HepG2 (cell line): ENCODE results near the gene USP19. TPM values are rescaled to one million over a fixed set of nuclear protein-coding genes. Genes with fewer than 3 reads are reported as not detected.
A peak's percentile ranks its signal among the peaks of the same experiment; 100 is the strongest.

Source experiments
- GABPA ChIP-seq, 2 experiments: IDR thresholded peaks; 2 replicates each; pipeline ENCODE4 v1.6.1; 2011 to 2016; ENCODE audit warnings: low read depth in 2 of 2, low read length in 1 of 2, missing biosample characterization in 1 of 2, missing genetic modification characterization in 1 of 2
- HNRNPUL1 ChIP-seq: fragments of 200-400 bp; formaldehyde crosslinking; IDR thresholded peaks from 2 replicates; pipeline ENCODE4 v1.6.1; 2017; ENCODE audit warnings: low read depth, mild to moderate bottlenecking, low read length, moderate library complexity
- SETDB1 ChIP-seq: sonication (generic); formaldehyde crosslinking; IDR thresholded peaks from 2 replicates; pipeline ENCODE4 v1.5.1; 2020; ENCODE audit warnings: missing genetic modification reagents, mild to moderate bottlenecking, borderline replicate concordance
- THAP11 ChIP-seq: IDR thresholded peaks from 2 replicates; pipeline ENCODE4 v1.6.1; 2016; ENCODE audit warnings: missing biosample characterization, missing genetic modification reagents
- TSC22D2 ChIP-seq: sonication (generic); formaldehyde crosslinking; IDR thresholded peaks from 2 replicates; pipeline ENCODE4 v1.5.1; 2020; ENCODE audit warnings: missing genetic modification reagents, mild to moderate bottlenecking, borderline replicate concordance
- ZMYM4 ChIP-seq: sonication (generic); formaldehyde crosslinking; IDR thresholded peaks from 2 replicates; pipeline ENCODE4 v1.8.1; 2023; ENCODE audit warnings: mild to moderate bottlenecking, missing genetic modification reagents
- ZNF12 ChIP-seq: sonication (generic); formaldehyde crosslinking; IDR thresholded peaks from 2 replicates; pipeline ENCODE4 v1.5.0; 2020; ENCODE audit warnings: missing genetic modification reagents
- ZNF234 ChIP-seq: sonication (generic); formaldehyde crosslinking; conservative IDR thresholded peaks from 2 replicates; pipeline ENCODE4 v1.5.1; 2020; ENCODE audit warnings: mild to moderate bottlenecking, missing genetic modification reagents
- ZNF331 ChIP-seq: sonication (generic); formaldehyde crosslinking; IDR thresholded peaks from 2 replicates; pipeline ENCODE4 v1.4.0; 2020; ENCODE audit warnings: missing genetic modification reagents
- ZNF441 ChIP-seq: sonication (generic); formaldehyde crosslinking; IDR thresholded peaks from 2 replicates; pipeline ENCODE4 v1.7.0; 2021; ENCODE audit warnings: missing genetic modification reagents, borderline replicate concordance
- ZNF878 ChIP-seq: sonication (generic); formaldehyde crosslinking; IDR thresholded peaks from 2 replicates; pipeline ENCODE4 v1.8.1; 2023; ENCODE audit warnings: mild to moderate bottlenecking, missing genetic modification reagents, moderate library complexity
- polyA plus RNA-seq, 8 experiments: library from polyadenylated mRNA; depleted of rRNA in 3 of 8; stranded (reverse) in 7 of 8; unstranded in 1 of 8; fragments of >200 nt; fragmentation: Illumina TruSeq in 4 of 8; extraction: Trizol in 4 of 8; gene quantifications; 2 replicates each; pipeline versions ENCODE4 v1.2.1 to v1.2.3, GENCODE V29; 2011 to 2016; ENCODE audit warnings: low read depth in 4 of 8, missing spikeins in 1 of 8, mixed read lengths in 1 of 8; ENCODE audit not compliant: insufficient read depth in 1 of 8
- total RNA-seq, 5 experiments: library from RNA; depleted of rRNA; stranded (reverse); fragments of >200 nt; fragmentation: Illumina TruSeq; extraction: Trizol; gene quantifications; 2 replicates each; pipeline ENCODE4 v1.2.3, GENCODE V29; 2016; ENCODE audit warnings: low read depth in 1 of 5
- TF ChIP-seq, protein P1 (sequence below): sonication (generic); formaldehyde crosslinking; IDR thresholded peaks from 2 replicates; pipeline ENCODE4; 2020; ENCODE audit warnings: missing genetic modification reagents, mild to moderate bottlenecking, borderline replicate concordance
- TF ChIP-seq, protein P2 (sequence below): sonication (generic); formaldehyde crosslinking; IDR thresholded peaks from 2 replicates; pipeline ENCODE4 v1.4.0; 2020; ENCODE audit warnings: missing genetic modification reagents
- TF ChIP-seq, protein P3 (sequence below): sonication (generic); formaldehyde crosslinking; conservative IDR thresholded peaks from 2 replicates; pipeline ENCODE4 v1.8.0; 2022; ENCODE audit warnings: low read depth, missing genetic modification reagents
- TF ChIP-seq, protein P4 (sequence below): IDR thresholded peaks from 2 replicates; pipeline ENCODE4 v1.6.1; 2016
- TF ChIP-seq, protein P5 (sequence below): sonication (generic); formaldehyde crosslinking; IDR thresholded peaks from 2 replicates; pipeline ENCODE4 v1.5.1; 2020; ENCODE audit warnings: mild to moderate bottlenecking, missing genetic modification reagents, moderate library complexity

USP19 gene
- total and polyA plus RNA-seq, 2 of the 13 experiments (the other 11 are each of a cell fraction or from before 2014, with no cell fraction given) = 28.3 to 31.7 TPM

DNA sequence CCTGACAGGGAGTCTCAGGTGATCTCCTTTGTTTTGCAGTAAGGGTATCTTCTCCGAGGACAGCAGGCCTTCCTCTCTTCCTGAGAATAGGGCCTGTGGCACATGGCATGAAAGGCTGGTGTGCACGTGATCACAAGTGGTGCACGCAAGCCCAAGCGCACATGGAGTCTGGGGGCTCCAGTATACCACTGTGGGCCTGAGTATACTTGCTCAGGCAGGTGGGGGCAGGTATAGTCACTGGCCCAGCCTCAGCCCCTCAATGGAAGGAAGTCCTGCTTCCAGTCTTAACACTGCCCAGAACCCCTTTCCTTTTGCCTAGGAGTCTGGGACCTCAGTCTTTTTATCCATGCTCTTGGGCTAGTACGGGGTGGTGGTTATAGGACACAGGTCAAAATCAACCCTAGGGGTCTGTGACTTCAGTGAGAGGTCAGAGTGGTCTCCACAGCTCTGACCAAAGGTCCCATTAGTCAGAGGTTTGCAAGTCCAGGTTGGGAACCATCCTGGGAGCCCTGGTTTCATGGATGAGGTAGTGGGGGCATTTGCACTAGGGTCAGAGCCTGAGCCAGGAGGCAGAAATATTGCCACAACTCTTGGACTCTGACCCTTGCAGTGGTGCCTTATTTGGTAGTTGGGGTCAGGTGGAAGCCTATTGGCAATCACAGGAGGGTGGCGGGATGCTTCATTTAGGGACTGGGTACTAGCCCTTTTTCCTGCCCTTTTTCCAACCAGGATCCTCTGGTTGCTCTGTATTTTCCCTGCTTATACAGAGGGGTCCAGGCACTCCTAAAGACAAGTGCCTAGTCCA lies 46.3 kb upstream of the USP19 start (continued):
- TF ChIP-seq, protein P1, sequence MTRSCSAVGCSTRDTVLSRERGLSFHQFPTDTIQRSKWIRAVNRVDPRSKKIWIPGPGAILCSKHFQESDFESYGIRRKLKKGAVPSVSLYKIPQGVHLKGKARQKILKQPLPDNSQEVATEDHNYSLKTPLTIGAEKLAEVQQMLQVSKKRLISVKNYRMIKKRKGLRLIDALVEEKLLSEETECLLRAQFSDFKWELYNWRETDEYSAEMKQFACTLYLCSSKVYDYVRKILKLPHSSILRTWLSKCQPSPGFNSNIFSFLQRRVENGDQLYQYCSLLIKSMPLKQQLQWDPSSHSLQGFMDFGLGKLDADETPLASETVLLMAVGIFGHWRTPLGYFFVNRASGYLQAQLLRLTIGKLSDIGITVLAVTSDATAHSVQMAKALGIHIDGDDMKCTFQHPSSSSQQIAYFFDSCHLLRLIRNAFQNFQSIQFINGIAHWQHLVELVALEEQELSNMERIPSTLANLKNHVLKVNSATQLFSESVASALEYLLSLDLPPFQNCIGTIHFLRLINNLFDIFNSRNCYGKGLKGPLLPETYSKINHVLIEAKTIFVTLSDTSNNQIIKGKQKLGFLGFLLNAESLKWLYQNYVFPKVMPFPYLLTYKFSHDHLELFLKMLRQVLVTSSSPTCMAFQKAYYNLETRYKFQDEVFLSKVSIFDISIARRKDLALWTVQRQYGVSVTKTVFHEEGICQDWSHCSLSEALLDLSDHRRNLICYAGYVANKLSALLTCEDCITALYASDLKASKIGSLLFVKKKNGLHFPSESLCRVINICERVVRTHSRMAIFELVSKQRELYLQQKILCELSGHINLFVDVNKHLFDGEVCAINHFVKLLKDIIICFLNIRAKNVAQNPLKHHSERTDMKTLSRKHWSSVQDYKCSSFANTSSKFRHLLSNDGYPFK = no peak; the same call in 1 of the 2 replicates
- TF ChIP-seq ZNF331 (CRISPR knock-in tag) = no peak
- TF ChIP-seq ZMYM4 (CRISPR knock-in tag) = 0 out of 2 replicates have a peak, but pooled peaks have one; percentile 22
- 0 out of 2 replicates have a peak, but pooled peaks have one; percentile 23 for TF ChIP-seq THAP11 (CRISPR knock-in tag)
- no peak for TF ChIP-seq ZNF441 (CRISPR knock-in tag)
- TF ChIP-seq ZNF878 (CRISPR knock-in tag) = no peak
- TF ChIP-seq ZNF234 (CRISPR knock-in tag) = no peak
- no peak for TF ChIP-seq SETDB1 (CRISPR knock-in tag)
- TF ChIP-seq, protein P2, sequence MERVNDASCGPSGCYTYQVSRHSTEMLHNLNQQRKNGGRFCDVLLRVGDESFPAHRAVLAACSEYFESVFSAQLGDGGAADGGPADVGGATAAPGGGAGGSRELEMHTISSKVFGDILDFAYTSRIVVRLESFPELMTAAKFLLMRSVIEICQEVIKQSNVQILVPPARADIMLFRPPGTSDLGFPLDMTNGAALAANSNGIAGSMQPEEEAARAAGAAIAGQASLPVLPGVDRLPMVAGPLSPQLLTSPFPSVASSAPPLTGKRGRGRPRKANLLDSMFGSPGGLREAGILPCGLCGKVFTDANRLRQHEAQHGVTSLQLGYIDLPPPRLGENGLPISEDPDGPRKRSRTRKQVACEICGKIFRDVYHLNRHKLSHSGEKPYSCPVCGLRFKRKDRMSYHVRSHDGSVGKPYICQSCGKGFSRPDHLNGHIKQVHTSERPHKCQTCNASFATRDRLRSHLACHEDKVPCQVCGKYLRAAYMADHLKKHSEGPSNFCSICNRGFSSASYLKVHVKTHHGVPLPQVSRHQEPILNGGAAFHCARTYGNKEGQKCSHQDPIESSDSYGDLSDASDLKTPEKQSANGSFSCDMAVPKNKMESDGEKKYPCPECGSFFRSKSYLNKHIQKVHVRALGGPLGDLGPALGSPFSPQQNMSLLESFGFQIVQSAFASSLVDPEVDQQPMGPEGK (CRISPR knock-in tag) = peak; percentile 63; the same call in 1 of the 2 replicates
- TF ChIP-seq, protein P3, sequence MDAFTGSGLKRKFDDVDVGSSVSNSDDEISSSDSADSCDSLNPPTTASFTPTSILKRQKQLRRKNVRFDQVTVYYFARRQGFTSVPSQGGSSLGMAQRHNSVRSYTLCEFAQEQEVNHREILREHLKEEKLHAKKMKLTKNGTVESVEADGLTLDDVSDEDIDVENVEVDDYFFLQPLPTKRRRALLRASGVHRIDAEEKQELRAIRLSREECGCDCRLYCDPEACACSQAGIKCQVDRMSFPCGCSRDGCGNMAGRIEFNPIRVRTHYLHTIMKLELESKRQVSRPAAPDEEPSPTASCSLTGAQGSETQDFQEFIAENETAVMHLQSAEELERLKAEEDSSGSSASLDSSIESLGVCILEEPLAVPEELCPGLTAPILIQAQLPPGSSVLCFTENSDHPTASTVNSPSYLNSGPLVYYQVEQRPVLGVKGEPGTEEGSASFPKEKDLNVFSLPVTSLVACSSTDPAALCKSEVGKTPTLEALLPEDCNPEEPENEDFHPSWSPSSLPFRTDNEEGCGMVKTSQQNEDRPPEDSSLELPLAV (CRISPR knock-in tag) = no peak
- TF ChIP-seq, protein P4, sequence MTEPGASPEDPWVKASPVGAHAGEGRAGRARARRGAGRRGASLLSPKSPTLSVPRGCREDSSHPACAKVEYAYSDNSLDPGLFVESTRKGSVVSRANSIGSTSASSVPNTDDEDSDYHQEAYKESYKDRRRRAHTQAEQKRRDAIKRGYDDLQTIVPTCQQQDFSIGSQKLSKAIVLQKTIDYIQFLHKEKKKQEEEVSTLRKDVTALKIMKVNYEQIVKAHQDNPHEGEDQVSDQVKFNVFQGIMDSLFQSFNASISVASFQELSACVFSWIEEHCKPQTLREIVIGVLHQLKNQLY (CRISPR knock-in tag) = no peak
- no peak for TF ChIP-seq ZNF12 (CRISPR knock-in tag)
- no peak for TF ChIP-seq HNRNPUL1
- TF ChIP-seq, protein P5, sequence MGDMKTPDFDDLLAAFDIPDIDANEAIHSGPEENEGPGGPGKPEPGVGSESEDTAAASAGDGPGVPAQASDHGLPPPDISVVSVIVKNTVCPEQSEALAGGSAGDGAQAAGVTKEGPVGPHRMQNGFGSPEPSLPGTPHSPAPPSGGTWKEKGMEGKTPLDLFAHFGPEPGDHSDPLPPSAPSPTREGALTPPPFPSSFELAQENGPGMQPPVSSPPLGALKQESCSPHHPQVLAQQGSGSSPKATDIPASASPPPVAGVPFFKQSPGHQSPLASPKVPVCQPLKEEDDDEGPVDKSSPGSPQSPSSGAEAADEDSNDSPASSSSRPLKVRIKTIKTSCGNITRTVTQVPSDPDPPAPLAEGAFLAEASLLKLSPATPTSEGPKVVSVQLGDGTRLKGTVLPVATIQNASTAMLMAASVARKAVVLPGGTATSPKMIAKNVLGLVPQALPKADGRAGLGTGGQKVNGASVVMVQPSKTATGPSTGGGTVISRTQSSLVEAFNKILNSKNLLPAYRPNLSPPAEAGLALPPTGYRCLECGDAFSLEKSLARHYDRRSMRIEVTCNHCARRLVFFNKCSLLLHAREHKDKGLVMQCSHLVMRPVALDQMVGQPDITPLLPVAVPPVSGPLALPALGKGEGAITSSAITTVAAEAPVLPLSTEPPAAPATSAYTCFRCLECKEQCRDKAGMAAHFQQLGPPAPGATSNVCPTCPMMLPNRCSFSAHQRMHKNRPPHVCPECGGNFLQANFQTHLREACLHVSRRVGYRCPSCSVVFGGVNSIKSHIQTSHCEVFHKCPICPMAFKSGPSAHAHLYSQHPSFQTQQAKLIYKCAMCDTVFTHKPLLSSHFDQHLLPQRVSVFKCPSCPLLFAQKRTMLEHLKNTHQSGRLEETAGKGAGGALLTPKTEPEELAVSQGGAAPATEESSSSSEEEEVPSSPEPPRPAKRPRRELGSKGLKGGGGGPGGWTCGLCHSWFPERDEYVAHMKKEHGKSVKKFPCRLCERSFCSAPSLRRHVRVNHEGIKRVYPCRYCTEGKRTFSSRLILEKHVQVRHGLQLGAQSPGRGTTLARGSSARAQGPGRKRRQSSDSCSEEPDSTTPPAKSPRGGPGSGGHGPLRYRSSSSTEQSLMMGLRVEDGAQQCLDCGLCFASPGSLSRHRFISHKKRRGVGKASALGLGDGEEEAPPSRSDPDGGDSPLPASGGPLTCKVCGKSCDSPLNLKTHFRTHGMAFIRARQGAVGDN (CRISPR knock-in tag) = peak; percentile 47; the same call in 1 of the 2 replicates
- TF ChIP-seq TSC22D2 = no peak
- no peak for TF ChIP-seq GABPA (IDR thresholded peaks at IDR 0.05; ENCODE audit: low read depth, low read length)
- TF ChIP-seq GABPA (CRISPR knock-in tag; IDR thresholded peaks at IDR 0.05; ENCODE audit: low read depth) = peak; percentile 40; the same call in 1 of the 2 replicates
